ENCODE data around the gene CFAP99. TPM values are rescaled to one million over a fixed set of nuclear protein-coding genes. Genes with fewer than 3 reads are reported as not detected.

The CFAP99 gene
- total RNA-seq, 2 donors from 2014 or later = not detected

GRCh38 chr4:2423066-2423465 lies 4.3 kb downstream of the CFAP99 start:
- Histone ChIP-seq H3K4me3 (ENCODE audit: low read length) (no peak overlapping the region), H3K27ac (ENCODE audit: low read depth, low read length) (no peak overlapping the region), H3K4me1 (ENCODE audit: control insufficient read depth, insufficient read depth, low read length) (peaks cover 5% of the 10 kb centered on the region), H3K9me3 (ENCODE audit: control insufficient read depth, low read length) (no peaks in the 10 kb centered on the region), H3K27me3 (ENCODE audit: control insufficient read depth, insufficient read depth, low read length, poor library complexity, severe bottlenecking) (peaks cover 40% of the 10 kb centered on the region), H3K36me3 (ENCODE audit: control insufficient read depth, insufficient read depth, low read length) (no peaks in the 10 kb centered on the region), H3K9ac (ENCODE audit: extremely low read depth, low read length, poor library complexity, severe bottlenecking) (no peak overlapping the region)
- no peak overlapping the region for H3K4me3 Mint-ChIP-seq
- H3K9me3 Mint-ChIP-seq = no peaks in the 10 kb centered on the region
- H3K36me3 Mint-ChIP-seq (ENCODE audit: low read depth) = no peaks in the 10 kb centered on the region
- H3K27ac Mint-ChIP-seq = no peak overlapping the region
- peaks cover 40% of the 10 kb centered on the region for H3K27me3 Mint-ChIP-seq (ENCODE audit: insufficient read depth)
- WGBS, 2 experiments (ENCODE audit: insufficient coverage in 1 of 2, insufficient read length in 1 of 2) = 87 to 91% methylated on average over 4 of the region's 4 CpGs
- H3K4me1 Mint-ChIP-seq = peaks cover 4% of the 10 kb centered on the region
- peak; percentile 38 for DNase-seq
- no peak for TF ChIP-seq CTCF (conservative IDR thresholded peaks at IDR 0.05)

GRCh38 chr4:2423695-2424094 lies 4.9 kb downstream of the CFAP99 start:
- Histone ChIP-seq H3K4me3 (ENCODE audit: low read length) (no peak overlapping the region), H3K4me1 (ENCODE audit: control insufficient read depth, insufficient read depth, low read length) (peaks cover 5% of the 10 kb centered on the region), H3K27me3 (ENCODE audit: control insufficient read depth, insufficient read depth, low read length, poor library complexity, severe bottlenecking) (peaks cover 39% of the 10 kb centered on the region), H3K27ac (ENCODE audit: low read depth, low read length) (no peak overlapping the region), H3K36me3 (ENCODE audit: control insufficient read depth, insufficient read depth, low read length) (no peaks in the 10 kb centered on the region), H3K9me3 (ENCODE audit: control insufficient read depth, low read length) (no peaks in the 10 kb centered on the region), H3K9ac (ENCODE audit: extremely low read depth, low read length, poor library complexity, severe bottlenecking) (no peak overlapping the region)
- H3K4me1 Mint-ChIP-seq = peaks cover 4% of the 10 kb centered on the region
- H3K36me3 Mint-ChIP-seq (ENCODE audit: low read depth) = no peaks in the 10 kb centered on the region
- peaks cover 39% of the 10 kb centered on the region for H3K27me3 Mint-ChIP-seq (ENCODE audit: insufficient read depth)
- TF ChIP-seq CTCF (conservative IDR thresholded peaks at IDR 0.05) = no peak
- H3K27ac Mint-ChIP-seq = no peak overlapping the region
- DNase-seq = peak; percentile 51
- no peaks in the 10 kb centered on the region for H3K9me3 Mint-ChIP-seq
- H3K4me3 Mint-ChIP-seq = no peak overlapping the region
- WGBS, 2 experiments (ENCODE audit: insufficient coverage in 1 of 2, insufficient read length in 1 of 2) = 88 to 95% methylated on average over 6 to 10 of the region's 10 CpGs

- Mint-ChIP-seq H3K4me1 (no peaks in the 10 kb centered on the region), H3K4me3 (no peak overlapping the region), H3K27me3 (ENCODE audit: insufficient read depth) (peaks cover 33% of the 10 kb centered on the region), H3K9me3 (no peaks in the 10 kb centered on the region), H3K27ac (no peak overlapping the region), H3K36me3 (ENCODE audit: low read depth) (no peaks in the 10 kb centered on the region)
- Histone ChIP-seq H3K36me3 (ENCODE audit: control insufficient read depth, insufficient read depth, low read length) (no peaks in the 10 kb centered on the region), H3K4me3 (ENCODE audit: low read length) (no peak overlapping the region), H3K9me3 (ENCODE audit: control insufficient read depth, low read length) (no peaks in the 10 kb centered on the region), H3K4me1 (ENCODE audit: control insufficient read depth, insufficient read depth, low read length) (no peaks in the 10 kb centered on the region), H3K27me3 (ENCODE audit: control insufficient read depth, insufficient read depth, low read length, poor library complexity, severe bottlenecking) (peaks cover 31% of the 10 kb centered on the region), H3K27ac (ENCODE audit: low read depth, low read length) (no peak overlapping the region), H3K9ac (ENCODE audit: extremely low read depth, low read length, poor library complexity, severe bottlenecking) (no peak overlapping the region)
- TF ChIP-seq CTCF (conservative IDR thresholded peaks at IDR 0.05) = no peak
- DNase-seq = peak; percentile 35
- WGBS, 2 experiments (ENCODE audit: insufficient coverage in 1 of 2, insufficient read length in 1 of 2) = 89 to 93% methylated on average over 10 of the region's 10 CpGs
These were observed 5.8 kb downstream of the CFAP99 start for GRCh38 chr4:2424581-2424980.
